ENCODE results near the gene SND1.
"Not testable (repeated sequence)": the region's sequence is repeated elsewhere in the genome, so short reads cannot be mapped to it uniquely, and the experiment has no call there.

SND1 gene

DNA sequence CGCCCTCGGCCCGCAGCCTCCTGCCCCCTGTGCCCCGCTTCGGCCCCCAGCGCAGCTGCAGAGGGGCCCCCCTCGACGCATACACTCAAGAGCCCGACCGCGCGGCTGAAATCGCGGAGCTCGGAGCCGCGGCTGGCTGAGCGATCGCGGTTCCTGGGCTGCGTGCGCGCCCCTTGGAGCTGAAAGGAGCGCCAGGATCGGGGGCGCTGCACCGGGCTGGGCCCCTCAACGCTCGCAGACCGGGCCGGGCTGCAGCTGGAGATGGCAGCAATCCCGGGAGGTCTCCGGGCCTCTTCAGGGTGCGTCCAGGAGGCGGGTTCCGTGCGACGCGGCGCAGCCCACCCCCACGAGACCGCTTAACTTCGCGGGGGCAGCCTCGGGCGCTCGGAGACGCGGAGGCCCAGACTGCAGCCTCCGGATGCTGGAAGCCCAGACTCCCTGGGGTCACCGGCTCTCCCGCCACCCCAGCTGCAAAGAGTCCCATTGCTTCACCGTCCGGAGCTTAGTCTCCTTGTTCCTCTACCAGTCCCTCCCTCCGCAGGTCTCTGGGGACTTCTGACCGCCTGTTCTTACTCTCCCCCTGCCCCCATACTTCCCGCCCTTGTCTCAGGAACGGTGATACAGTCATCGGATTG, 452.2 kb downstream of the SND1 start:
- DNase-seq (ENCODE audit: extremely low read depth in 1 of 2, low read depth in 1 of 2), result no peak

DNA sequence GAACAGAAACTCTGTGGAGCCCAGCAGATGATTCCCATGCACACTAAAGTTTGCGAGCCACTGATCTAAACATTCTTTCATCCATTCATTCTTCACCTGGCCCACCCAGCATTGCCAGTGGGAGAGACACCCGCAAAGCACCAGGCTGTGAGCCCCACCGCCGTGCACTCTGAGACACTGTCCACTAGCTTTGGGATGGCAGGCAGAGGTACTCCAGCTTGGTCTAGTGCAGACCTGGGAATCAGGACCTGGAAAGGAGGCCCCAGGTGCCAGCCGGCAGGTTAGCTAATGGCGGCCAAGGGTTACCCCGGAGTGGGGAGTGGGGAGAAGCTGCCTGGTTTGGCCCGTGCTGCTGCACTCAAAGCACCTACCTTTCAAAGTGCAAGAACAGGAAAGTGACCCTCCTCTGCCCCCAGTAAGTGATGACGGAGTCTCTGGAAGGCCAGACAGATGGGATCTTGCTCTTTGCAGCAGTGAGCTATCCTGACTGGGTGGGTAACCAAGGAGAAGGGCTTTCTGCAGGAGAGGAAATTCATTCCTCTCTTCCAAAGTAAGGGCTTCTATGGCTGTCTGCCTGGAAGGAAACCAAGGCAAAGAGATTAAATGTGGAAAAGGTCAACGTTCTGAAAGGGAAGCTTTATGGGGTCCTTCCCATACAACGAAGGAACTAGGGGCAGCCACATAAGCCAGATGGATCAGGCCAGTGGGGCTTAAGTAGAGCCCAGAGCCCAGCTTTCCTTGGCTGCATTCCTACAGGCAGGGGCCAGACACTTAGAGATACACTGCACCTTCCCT, 453.4 kb downstream of the SND1 start:
- DNase-seq (ENCODE audit: extremely low read depth in 1 of 2, low read depth in 1 of 2), result no peak

GRCh38 chr7:128106821-128107220, 454.8 kb downstream of the SND1 start:
- DNase-seq (ENCODE audit: extremely low read depth in 1 of 2, low read depth in 1 of 2), result no peak

DNA sequence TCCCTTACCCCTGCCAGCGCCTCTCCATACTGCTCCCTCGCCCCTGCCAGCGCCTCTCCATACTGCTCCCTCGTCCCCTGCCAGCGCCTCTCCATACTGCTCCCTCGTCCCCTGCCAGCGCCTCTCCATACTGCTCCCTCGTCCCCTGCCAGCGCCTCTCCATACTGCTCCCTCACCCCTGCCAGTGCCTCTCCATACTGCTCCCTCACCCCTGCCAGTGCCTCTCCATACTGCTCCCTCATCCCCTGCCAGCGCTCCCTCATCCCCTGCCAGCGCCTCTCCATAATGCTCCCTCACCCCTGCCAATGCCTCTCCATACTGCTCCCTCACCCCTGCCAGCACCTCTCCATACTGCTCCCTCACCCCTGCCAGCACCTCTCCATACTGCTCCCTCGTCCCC, 455.5 kb downstream of the SND1 start:
- not testable (repeated sequence) for DNase-seq (ENCODE audit: extremely low read depth in 1 of 2, low read depth in 1 of 2)

DNA sequence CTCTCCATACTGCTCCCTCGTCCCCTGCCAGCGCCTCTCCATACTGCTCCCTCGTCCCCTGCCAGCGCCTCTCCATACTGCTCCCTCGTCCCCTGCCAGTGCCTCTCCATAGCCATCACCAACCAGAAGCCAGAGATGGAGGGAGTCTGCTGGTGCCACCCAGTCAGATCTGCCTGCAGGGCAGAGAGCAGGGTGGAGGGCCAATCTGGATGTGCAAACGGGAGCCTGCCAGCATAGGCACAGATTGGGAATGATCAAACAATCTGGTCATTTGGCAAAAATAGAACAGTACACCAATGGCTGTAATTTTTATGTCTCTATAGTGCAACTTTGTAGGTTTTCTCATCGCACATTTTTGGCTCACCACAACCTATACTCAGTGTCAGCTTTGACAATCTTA, 456.1 kb downstream of the SND1 start:
- no peak for DNase-seq (ENCODE audit: extremely low read depth in 1 of 2, low read depth in 1 of 2)

DNA sequence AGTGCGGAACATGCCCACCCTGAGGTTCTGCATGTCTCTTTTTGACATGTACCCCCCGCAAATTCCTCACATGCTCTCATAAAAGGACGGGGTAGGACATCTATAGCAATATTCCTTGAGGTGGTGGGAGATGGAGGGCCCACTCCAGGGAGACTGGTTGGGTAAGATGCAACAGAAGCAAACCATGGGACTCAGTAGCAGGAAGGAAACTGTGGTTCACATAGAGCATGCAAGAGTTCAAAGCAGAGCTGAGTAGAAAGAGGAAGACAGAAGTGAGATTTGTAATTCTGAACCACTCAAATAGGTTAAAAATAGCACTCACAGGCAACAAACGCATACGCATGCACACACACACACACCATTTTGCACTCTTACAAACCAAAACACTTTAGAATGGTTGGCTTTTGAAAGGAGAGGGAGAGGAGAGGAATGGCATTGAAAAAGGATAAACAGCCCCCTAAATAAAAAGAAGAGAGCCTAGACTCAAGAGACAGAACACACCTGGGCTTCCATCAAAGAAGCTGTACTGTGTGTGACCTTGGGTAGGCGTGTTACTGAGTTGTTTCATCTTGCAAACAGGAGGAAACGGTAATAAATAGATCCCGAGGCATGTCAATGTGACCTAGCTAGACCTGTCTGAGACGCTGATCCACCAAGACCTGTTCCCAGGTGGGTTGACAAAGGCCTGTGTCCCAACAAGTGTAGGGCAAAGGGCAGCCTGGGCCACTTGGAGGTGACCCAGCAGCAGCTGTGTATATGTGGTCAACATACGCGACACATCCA, 456.8 kb downstream of the SND1 start:
- DNase-seq (ENCODE audit: extremely low read depth in 1 of 2, low read depth in 1 of 2), result no peak

DNA sequence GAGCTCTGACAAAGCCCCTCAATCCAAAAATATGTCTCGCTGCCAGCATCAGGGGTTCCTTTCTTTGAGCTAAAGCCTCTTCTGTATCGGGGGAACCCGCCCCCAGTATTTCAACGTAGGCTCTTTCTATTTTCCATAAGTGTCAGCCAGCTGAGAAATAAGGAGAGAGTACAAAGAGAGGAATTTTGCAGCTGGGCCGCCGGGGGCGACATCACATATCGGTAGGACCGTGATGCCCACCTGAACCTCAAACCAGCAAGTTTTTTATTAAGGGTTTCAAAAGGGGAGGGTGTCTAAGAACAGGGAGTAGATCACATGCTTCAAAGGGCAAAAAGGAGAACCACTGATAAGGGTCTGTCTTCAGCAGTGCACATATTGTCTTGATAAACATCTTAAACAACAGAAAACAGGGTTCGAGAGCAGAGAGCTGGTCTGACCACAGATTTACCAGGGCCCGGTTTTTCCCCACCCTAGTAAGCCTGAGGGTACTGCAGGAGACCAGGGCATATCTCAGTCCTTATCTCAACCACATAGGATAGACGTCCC, 457.5 kb downstream of the SND1 start:
- not testable (repeated sequence) for DNase-seq (ENCODE audit: extremely low read depth in 1 of 2, low read depth in 1 of 2)

DNA sequence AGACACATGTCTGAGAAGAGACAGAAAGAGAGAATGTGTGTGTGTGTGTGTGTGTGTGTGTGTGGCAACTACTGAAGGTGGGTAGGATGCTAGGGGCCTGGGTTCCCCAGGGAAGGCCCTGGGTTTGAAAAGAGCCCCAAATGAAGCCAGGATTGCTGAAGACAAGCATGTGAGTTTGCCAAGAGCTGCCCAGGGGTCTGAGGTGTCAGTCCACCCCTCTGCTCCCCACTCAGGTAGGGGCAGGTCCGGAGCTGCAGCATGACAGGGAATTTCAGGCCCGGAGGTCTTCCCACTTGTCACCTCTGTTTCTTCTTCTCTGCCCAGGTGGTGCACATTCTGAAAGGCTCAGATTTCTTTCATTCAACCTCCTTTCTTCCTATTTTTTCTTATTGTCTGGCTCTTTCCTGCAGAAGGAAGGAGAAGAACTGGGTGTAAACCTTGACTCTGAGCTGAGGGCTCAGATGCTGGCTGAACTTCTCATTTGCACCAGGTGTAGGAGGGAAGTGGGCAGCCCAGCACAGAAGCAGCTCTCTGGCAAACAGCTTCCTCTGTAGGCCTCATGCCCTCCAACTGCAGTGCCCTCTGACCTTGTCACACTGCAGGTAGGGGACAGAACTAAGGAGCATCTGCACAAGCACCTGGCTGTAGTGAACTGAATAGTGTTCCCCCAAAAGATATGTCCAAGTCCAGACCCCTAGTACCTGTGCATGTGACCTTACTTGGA, 458.8 kb downstream of the SND1 start:
- DNase-seq (ENCODE audit: extremely low read depth in 1 of 2, low read depth in 1 of 2), result no peak

DNA sequence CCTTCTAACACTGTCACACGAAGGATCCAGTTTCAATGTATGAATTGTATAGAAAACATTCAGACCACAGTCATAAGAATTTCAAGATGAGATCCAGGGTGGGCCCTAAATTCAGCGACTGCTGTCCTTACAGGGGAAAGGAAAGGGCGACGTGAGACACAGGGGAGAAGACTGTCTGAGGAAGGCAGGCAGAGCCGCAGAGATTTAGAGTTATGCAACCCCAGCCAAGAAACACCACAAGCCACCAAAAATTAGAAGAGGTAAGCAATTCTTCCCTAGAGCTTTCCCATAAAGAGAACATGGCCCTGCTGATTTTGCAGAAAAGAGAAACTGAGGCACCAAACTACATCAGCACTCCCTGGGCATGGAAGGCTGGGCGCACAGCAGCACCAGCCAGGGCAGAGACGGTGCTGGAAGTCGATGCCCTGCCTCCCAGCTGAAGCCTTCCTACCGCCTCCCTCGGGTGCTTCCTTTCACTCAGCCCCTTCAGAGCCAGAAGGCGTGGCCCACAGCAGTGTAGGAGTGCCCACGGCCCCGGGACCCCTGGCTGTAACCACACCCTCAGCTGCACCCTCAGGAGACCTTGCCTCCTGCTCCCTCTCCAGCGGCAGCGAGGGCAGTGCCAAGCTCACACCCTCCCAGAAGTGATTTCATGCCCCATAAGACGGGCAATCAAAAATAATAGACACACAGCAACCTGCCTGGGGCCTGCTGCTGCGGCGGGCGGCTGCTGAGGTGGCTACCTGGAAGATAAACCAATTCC, 460.2 kb downstream of the SND1 start:
- DNase-seq (ENCODE audit: extremely low read depth in 1 of 2, low read depth in 1 of 2), result no peak

- no peak for DNase-seq (ENCODE audit: extremely low read depth in 1 of 2, low read depth in 1 of 2)
Observed at GRCh38 chr7:128112781-128113221, 460.8 kb downstream of the SND1 start.

DNA sequence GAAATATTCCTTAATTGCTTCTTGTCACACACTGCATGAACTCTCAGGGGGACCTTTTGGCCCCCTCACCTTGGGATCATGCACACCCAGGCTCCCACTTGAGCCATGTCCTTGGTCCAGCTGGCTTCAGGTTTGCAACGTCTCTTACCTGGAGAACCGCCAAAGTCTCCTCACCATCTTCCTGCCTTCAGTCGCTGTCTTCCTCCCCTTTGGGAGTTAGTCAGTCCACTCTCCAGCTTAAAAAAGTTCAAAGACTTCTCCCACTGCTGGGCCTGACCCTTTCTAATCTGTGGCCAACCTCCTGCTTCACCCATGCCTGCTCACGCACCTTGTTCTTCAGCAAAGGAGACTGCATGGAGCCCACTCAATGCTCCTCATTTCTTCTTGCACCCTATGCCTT, 461.8 kb downstream of the SND1 start:
- no peak for DNase-seq (ENCODE audit: extremely low read depth in 1 of 2, low read depth in 1 of 2)

DNA sequence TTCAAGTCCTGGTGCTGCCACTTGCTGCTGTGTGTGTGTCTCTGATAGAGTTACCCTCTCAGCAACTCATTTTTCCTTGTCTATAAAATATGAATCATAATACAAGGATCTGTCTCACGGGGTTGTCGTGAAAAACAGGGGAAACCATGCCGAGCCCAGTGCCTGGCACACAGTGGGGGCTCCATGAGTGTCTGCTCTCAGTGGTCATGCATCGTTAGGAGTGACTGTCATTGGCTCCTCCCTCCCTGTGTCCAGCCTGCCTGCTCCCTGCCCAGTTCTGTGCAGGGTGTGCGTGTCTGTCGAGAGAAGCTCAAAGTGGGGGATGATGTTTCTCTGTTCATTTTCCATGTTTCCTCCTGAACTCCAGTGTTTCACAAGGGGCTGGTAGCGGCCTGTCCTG, 462.8 kb downstream of the SND1 start:
- no peak for DNase-seq (ENCODE audit: extremely low read depth in 1 of 2, low read depth in 1 of 2)

- no peak for DNase-seq (ENCODE audit: extremely low read depth in 1 of 2, low read depth in 1 of 2)
Observed at GRCh38 chr7:128115336-128115820, 463.4 kb downstream of the SND1 start.

DNA sequence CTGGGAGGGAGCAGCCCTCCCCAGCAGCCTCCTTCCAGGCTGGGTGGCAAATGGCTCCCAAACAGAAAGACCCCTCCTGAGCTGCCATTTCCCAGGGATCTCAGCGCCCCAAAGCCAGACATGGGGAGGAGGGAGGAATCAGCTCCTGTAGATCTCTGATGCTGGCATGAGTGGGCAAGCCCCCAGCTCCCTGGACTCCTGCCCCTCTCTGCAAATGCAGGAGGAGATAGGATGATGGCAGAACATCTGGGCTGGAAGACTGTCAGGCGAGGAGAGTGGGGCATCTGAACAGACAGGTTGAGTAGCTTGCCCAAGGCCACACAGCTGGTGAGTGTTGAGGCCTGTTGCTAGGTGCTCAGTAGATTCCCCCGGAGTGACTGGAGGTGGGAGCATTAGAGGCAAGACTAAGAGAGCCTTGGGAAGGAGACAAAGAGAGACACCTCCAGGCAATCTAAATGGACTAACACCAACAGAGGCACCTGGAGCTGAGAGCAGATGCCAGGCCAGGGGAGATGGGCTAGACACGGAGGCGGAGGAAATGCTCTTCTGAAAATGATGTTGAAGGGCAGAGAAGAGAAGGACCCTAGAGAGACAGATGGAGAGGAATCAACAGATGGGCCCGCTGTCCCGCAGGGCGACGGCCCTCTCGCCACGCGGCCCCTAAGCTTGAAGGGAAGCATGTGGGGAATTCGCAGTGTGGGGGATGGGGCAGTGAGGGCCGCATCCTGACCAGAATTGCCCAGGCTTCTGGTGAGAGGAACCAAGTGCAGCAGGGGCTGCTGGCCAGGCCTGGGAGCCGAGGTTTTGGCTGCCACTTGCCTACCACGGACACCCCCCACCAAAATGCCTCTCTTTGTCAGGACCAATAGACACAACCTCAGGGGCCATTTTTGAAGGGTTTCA, 464.1 kb downstream of the SND1 start:
- DNase-seq (ENCODE audit: extremely low read depth in 1 of 2, low read depth in 1 of 2), result no peak

- DNase-seq (ENCODE audit: extremely low read depth in 1 of 2, low read depth in 1 of 2), result no peak
Observed at GRCh38 chr7:128116740-128117139, 464.7 kb downstream of the SND1 start.

DNA sequence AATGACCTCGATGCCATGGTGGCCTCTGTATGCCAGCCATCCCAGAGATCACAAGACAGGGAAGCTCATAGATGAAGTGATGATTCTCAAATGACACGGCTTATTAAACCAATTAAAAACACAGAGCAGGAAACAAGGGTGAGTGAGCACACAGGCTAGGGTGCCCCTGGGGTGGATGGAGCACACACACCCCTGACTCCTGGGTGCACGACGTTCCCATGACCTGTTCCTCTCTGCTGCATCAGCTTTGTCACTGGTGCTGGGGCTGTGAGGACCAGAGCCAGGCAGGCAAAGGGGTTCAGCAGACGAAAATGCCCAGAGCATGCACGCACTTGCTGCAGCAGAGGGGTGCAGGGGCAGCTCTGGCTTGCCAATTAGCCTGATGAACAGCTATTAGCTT, 465.7 kb downstream of the SND1 start:
- DNase-seq (ENCODE audit: extremely low read depth in 1 of 2, low read depth in 1 of 2), result no peak

DNA sequence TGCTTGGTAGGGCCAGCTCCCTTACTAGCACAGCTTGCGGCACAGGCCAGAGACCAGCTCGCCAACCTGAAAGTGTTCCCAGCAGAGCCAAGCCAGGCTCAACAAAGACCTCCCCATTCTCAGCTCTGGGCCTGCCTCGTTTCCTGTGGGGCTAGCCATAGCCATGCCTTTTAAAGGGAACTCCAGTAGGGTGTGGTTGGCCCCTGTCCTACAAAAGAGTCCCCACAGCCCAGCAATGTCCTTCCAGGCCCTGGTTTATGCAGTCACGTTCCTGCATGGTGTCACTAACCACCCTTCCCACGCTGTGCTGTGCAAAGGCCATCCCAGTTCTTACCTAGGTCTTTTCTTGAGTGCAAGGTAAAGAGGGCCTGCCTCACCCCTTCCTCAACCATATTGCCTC, 467.0 kb downstream of the SND1 start:
- DNase-seq (ENCODE audit: extremely low read depth in 1 of 2, low read depth in 1 of 2), result no peak

DNA sequence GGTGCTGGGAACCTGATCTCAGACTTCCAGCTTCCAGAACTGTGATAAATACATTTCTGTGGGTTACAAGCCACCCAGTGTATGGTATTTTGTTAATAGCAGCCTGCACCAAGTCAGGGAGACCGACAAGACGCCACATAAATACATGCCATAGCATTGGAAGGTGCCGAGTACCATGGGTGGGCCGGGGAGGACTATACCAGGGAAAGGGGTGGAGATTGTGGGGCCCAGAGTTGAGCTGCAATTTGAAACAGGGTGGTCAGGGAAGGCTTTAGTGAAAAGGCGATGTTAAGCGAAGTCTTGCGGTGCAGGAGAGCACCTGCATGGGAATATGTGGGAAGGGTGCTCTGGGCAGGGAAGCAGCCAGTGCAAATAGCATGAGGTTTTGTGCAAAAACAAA, 468.1 kb downstream of the SND1 start:
- no peak for DNase-seq (ENCODE audit: extremely low read depth in 1 of 2, low read depth in 1 of 2)

GRCh38 chr7:128120976-128121490, 469.0 kb downstream of the SND1 start:
- DNase-seq (ENCODE audit: extremely low read depth in 1 of 2, low read depth in 1 of 2), result no peak

Measured in stimulated activated CD8-positive, alpha-beta memory T cell treated with anti-CD3 and anti-CD28 coated beads, Interleukin-7, amount 100 ng/mL, for 48 hours (primary cell).